HCT116 (cell line): ENCODE measurements around the gene VWA3B.

ENCODE experiments used
- ATF3 ChIP-seq: IDR thresholded peaks from 2 replicates; pipeline ENCODE4 v1.6.1; 2012
- CTCF ChIP-seq, 3 experiments: fragments of 200-600 bp in 1 of 3; sonication (generic) in 1 of 3; IDR thresholded peaks in 2 of 3; conservative IDR thresholded peaks in 1 of 3; 2 replicates each; pipeline ENCODE4 v1.5.1; 2012 to 2017; ENCODE audit warnings: low read depth in 2 of 3, low read length in 2 of 3, antibody characterized with exemption in 1 of 3, borderline replicate concordance in 1 of 3, control low read depth in 1 of 3, mild to moderate bottlenecking in 1 of 3, mixed read lengths in 1 of 3, mixed run types in 1 of 3, moderate library complexity in 1 of 3; ENCODE audit not compliant: insufficient read depth in 1 of 3
- EZH2 ChIP-seq: fragments of 200-600 bp; sonication (generic); IDR thresholded peaks from 2 replicates; pipeline ENCODE4 v1.6.1; 2017; ENCODE audit warnings: antibody characterized with exemption, mixed run types
- EZH2phosphoT487 ChIP-seq: fragments of 200-600 bp; IDR thresholded peaks from 2 replicates; pipeline ENCODE4 v1.6.1; 2018; ENCODE audit warnings: antibody characterized with exemption, borderline replicate concordance
- JUND ChIP-seq: IDR thresholded peaks from 2 replicates; pipeline ENCODE4 v1.6.1; 2012
- POLR2A ChIP-seq: IDR thresholded peaks from 2 replicates; pipeline ENCODE4 v1.7.0; 2011; ENCODE audit warnings: borderline replicate concordance; ENCODE audit not compliant: insufficient read depth, insufficient read length; ENCODE audit errors: extremely low read depth
- POLR2AphosphoS5 ChIP-seq: IDR thresholded peaks from 2 replicates; pipeline ENCODE4 v1.6.1; 2011; ENCODE audit warnings: mild to moderate bottlenecking, low read depth, low read length, moderate library complexity
- RAD21 ChIP-seq: IDR thresholded peaks from 2 replicates; pipeline ENCODE4 v1.6.1; 2012; ENCODE audit warnings: low read depth, mild to moderate bottlenecking
- SP1 ChIP-seq: IDR thresholded peaks from 2 replicates; pipeline ENCODE4 v1.6.1; 2012; ENCODE audit warnings: low read depth
- TCF7L2 ChIP-seq: IDR thresholded peaks from 2 replicates; pipeline ENCODE4 v1.7.0; 2011; ENCODE audit warnings: borderline replicate concordance, inconsistent platforms; ENCODE audit not compliant: insufficient read depth, insufficient read length; ENCODE audit errors: extremely low read depth
- ZFX ChIP-seq: fragments of 450-650 bp; IDR thresholded peaks from 2 replicates; pipeline ENCODE4 v1.6.1; 2017
- TF ChIP-seq, protein P1 (sequence below): IDR thresholded peaks from 2 replicates; pipeline ENCODE4 v1.6.1; 2011; ENCODE audit warnings: mild to moderate bottlenecking, low read length, moderate library complexity; ENCODE audit not compliant: insufficient replicate concordance; ENCODE audit errors: extremely low read depth
- TF ChIP-seq, protein P2 (sequence below): IDR thresholded peaks from 2 replicates; pipeline ENCODE4 v1.6.1; 2012

GRCh38 chr2:98327776-98328175 is 240.8 kb downstream of the VWA3B start:
- no peak for TF ChIP-seq CTCF (IDR thresholded peaks at IDR 0.05 in 2 of 3, conservative IDR thresholded peaks at IDR 0.05 in 1 of 3; ENCODE audit: borderline replicate concordance in 1 of 3, insufficient read depth in 1 of 3, low read depth in 2 of 3, low read length in 2 of 3)
- TF ChIP-seq, protein P1, sequence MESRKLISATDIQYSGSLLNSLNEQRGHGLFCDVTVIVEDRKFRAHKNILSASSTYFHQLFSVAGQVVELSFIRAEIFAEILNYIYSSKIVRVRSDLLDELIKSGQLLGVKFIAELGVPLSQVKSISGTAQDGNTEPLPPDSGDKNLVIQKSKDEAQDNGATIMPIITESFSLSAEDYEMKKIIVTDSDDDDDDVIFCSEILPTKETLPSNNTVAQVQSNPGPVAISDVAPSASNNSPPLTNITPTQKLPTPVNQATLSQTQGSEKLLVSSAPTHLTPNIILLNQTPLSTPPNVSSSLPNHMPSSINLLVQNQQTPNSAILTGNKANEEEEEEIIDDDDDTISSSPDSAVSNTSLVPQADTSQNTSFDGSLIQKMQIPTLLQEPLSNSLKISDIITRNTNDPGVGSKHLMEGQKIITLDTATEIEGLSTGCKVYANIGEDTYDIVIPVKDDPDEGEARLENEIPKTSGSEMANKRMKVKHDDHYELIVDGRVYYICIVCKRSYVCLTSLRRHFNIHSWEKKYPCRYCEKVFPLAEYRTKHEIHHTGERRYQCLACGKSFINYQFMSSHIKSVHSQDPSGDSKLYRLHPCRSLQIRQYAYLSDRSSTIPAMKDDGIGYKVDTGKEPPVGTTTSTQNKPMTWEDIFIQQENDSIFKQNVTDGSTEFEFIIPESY = no peak
- no peak for TF ChIP-seq POLR2A
- TF ChIP-seq EZH2phosphoT487 = no peak
- no peak for TF ChIP-seq ZFX
- no peak for TF ChIP-seq EZH2
- no peak for TF ChIP-seq SP1
- TF ChIP-seq JUND = no peak
- TF ChIP-seq POLR2AphosphoS5 = no peak
- TF ChIP-seq TCF7L2 = no peak
- TF ChIP-seq, protein P2, sequence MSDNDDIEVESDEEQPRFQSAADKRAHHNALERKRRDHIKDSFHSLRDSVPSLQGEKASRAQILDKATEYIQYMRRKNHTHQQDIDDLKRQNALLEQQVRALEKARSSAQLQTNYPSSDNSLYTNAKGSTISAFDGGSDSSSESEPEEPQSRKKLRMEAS = no peak
- TF ChIP-seq RAD21 = no peak
- TF ChIP-seq ATF3 = no peak
